HCT116 (cell line): ENCODE measurements around the gene WBP2NL. TPM values are rescaled to one million over a fixed set of nuclear protein-coding genes. Genes with fewer than 3 reads are reported as not detected.

Source experiments
- ATAC-seq: fragments of 200-7000 bp; cut with Tn5 transposase; 2 replicates; pipeline ENCODE4 v1.9.1; 2020; ENCODE audit warnings: mild to moderate bottlenecking, moderate library complexity
- BruUV-seq: library from RNA; stranded (reverse); fragments of 400-500 nt; replicated peaks from 2 replicates; lab custom pipeline; 2021; lab: Mats Ljungman, UMichigan
- CTCF ChIA-PET: fragments of 300-600 bp; sonication (Branson Sonifier 250); formaldehyde crosslinking; loops from one replicate; lab custom pipeline; 2021; ENCODE audit warnings: antibody characterized with exemption; lab: Charles Lee
- POLR2A ChIA-PET: fragments of 300-600, 350-600 bp; sonication (Branson Sonifier 250); formaldehyde crosslinking; loops from one replicate; lab custom pipeline; 2021; ENCODE audit warnings: antibody characterized with exemption; lab: Charles Lee
- RAD21 ChIA-PET, 2 experiments: fragments of 300-600 bp; sonication (Branson Sonifier 250); formaldehyde crosslinking; loops; one replicate each; lab custom pipeline; 2023; ENCODE audit warnings: low total read pairs in 2 of 2; ENCODE audit not compliant: uncharacterized antibody in 2 of 2, unreplicated experiment in 2 of 2, low non-redundant PET in 1 of 2; lab: Charles Lee
- DNase-seq: peaks from one replicate; pipeline ENCODE4 v3.0.0-alpha.2; 2010; ENCODE audit warnings: low read depth, low spot score
- H2AFZ ChIP-seq: fragments of 200-600 bp; shearing (Covaris generic), sonication (generic); 2 replicates; pipeline ENCODE4 v1.6.1; 2017; ENCODE audit warnings: low read depth, mixed run types, mixed read lengths, antibody characterized with exemption, low read length; ENCODE audit not compliant: poor library complexity, severe bottlenecking
- H3K27ac ChIP-seq: 2 replicates; pipeline ENCODE4 v1.5.1; 2012; ENCODE audit warnings: low read depth, low read length
- H3K27me3 ChIP-seq: fragments of 200-600 bp; sonication (generic); 2 replicates; pipeline ENCODE4 v1.6.1; 2016; ENCODE audit warnings: mixed run types, low read length, mixed read lengths; ENCODE audit not compliant: insufficient read depth
- H3K36me3 ChIP-seq, 2 experiments: fragments of 200-500 bp in 1 of 2; fragments of 200-600 bp in 1 of 2; sonication (Bioruptor generic) in 1 of 2; sonication (generic) in 1 of 2; 2 replicates each; pipeline versions ENCODE4 v1.5.1 to v1.6.1; 2014 to 2016; ENCODE audit warnings: low read length in 2 of 2, inconsistent platforms in 1 of 2, mixed read lengths in 1 of 2, mixed run types in 1 of 2; ENCODE audit not compliant: insufficient read depth in 2 of 2, control insufficient read depth in 1 of 2
- H3K4me1 ChIP-seq, 2 experiments: fragments of 200-600 bp in 1 of 2; sonication (generic) in 1 of 2; 2 replicates each; pipeline versions ENCODE4 v1.5.1 to v1.6.1; 2012 to 2017; ENCODE audit warnings: low read length in 2 of 2, inconsistent platforms in 1 of 2, mild to moderate bottlenecking in 1 of 2, mixed read lengths in 1 of 2, mixed run types in 1 of 2, moderate library complexity in 1 of 2; ENCODE audit not compliant: insufficient read depth in 2 of 2, control insufficient read depth in 1 of 2
- H3K4me2 ChIP-seq: fragments of 200-600 bp; sonication (generic); 2 replicates; pipeline ENCODE4 v1.6.1; 2017; ENCODE audit warnings: mixed run types, low read length, mixed read lengths
- H3K4me3 ChIP-seq, 2 experiments: fragments of 200-600 bp in 1 of 2; sonication (generic) in 1 of 2; replicated peaks in 1 of 2; 2 replicates each; pipeline ENCODE4 v1.5.1; 2011 to 2016; ENCODE audit warnings: low read length in 2 of 2, control low read depth in 1 of 2, low read depth in 1 of 2, mild to moderate bottlenecking in 1 of 2, mixed read lengths in 1 of 2, mixed run types in 1 of 2
- H3K79me2 ChIP-seq: fragments of 200-600 bp; sonication (generic); 2 replicates; pipeline ENCODE4 v1.6.1; 2017; ENCODE audit warnings: mild to moderate bottlenecking, mixed run types, low read length, moderate library complexity, mixed read lengths; ENCODE audit not compliant: insufficient read depth
- H3K9ac ChIP-seq: fragments of 200-600 bp; sonication (generic); 2 replicates; pipeline ENCODE4 v1.6.1; 2016; ENCODE audit warnings: low read length, mixed read lengths
- H3K9me2 ChIP-seq: fragments of 200-600 bp; sonication (generic), shearing (Covaris generic); 2 replicates; pipeline ENCODE4 v1.6.1; 2017; ENCODE audit warnings: mixed run types, mild to moderate bottlenecking, moderate library complexity; ENCODE audit not compliant: insufficient read depth
- H3K9me3 ChIP-seq, 2 experiments: fragments of 200-500 bp in 1 of 2; fragments of 200-600 bp in 1 of 2; sonication (Bioruptor generic) in 1 of 2; sonication (generic) in 1 of 2; 2 replicates each; pipeline ENCODE4 v1.6.1; 2014 to 2017; ENCODE audit warnings: low read length in 2 of 2, mixed read lengths in 2 of 2, inconsistent platforms in 1 of 2, low read depth in 1 of 2, mild to moderate bottlenecking in 1 of 2, mixed run types in 1 of 2, moderate library complexity in 1 of 2; ENCODE audit not compliant: control insufficient read depth in 1 of 2, insufficient read depth in 1 of 2
- H4K20me1 ChIP-seq: fragments of 200-600 bp; sonication (generic), shearing (Covaris generic); 2 replicates; pipeline ENCODE4 v1.6.1; 2017; ENCODE audit warnings: mixed run types, mild to moderate bottlenecking, moderate library complexity; ENCODE audit not compliant: insufficient read depth
- CTCF ChIP-seq, 3 experiments: fragments of 200-600 bp in 1 of 3; sonication (generic) in 1 of 3; IDR thresholded peaks in 2 of 3; conservative IDR thresholded peaks in 1 of 3; 2 replicates each; pipeline ENCODE4 v1.5.1; 2012 to 2017; ENCODE audit warnings: low read depth in 2 of 3, low read length in 2 of 3, antibody characterized with exemption in 1 of 3, borderline replicate concordance in 1 of 3, control low read depth in 1 of 3, mild to moderate bottlenecking in 1 of 3, mixed read lengths in 1 of 3, mixed run types in 1 of 3, moderate library complexity in 1 of 3; ENCODE audit not compliant: insufficient read depth in 1 of 3
- ELF1 ChIP-seq: IDR thresholded peaks from 2 replicates; pipeline ENCODE4 v1.6.1; 2012; ENCODE audit warnings: low read depth, borderline replicate concordance
- EZH2 ChIP-seq: fragments of 200-600 bp; sonication (generic); IDR thresholded peaks from 2 replicates; pipeline ENCODE4 v1.6.1; 2017; ENCODE audit warnings: antibody characterized with exemption, mixed run types
- EZH2phosphoT487 ChIP-seq: fragments of 200-600 bp; IDR thresholded peaks from 2 replicates; pipeline ENCODE4 v1.6.1; 2018; ENCODE audit warnings: antibody characterized with exemption, borderline replicate concordance
- FOSL1 ChIP-seq: IDR thresholded peaks from 2 replicates; pipeline ENCODE4 v1.6.1; 2012; ENCODE audit warnings: low read depth
- JUND ChIP-seq: IDR thresholded peaks from 2 replicates; pipeline ENCODE4 v1.6.1; 2012
- MAX ChIP-seq: IDR thresholded peaks from 2 replicates; pipeline ENCODE4 v1.6.1; 2012
- RAD21 ChIP-seq: IDR thresholded peaks from 2 replicates; pipeline ENCODE4 v1.6.1; 2012; ENCODE audit warnings: low read depth, mild to moderate bottlenecking
- ZBTB33 ChIP-seq: IDR thresholded peaks from 2 replicates; pipeline ENCODE4 v1.6.1; 2011; ENCODE audit warnings: mild to moderate bottlenecking, low read length, moderate library complexity; ENCODE audit not compliant: insufficient replicate concordance; ENCODE audit errors: extremely low read depth
- ZFX ChIP-seq: fragments of 450-650 bp; IDR thresholded peaks from 2 replicates; pipeline ENCODE4 v1.6.1; 2017
- intact Hi-C: fragments of 100-400 bp; cut with micrococcal nuclease; formaldehyde crosslinking; loops from 2 replicates; pipeline ENCODE4 v1.10.0; 2022
- total RNA-seq: library from RNA; stranded (reverse); gene quantifications from one replicate; pipeline ENCODE4 v1.2.1, GENCODE V29; 2021; ENCODE audit not compliant: unreplicated experiment
- TF ChIP-seq, protein P1 (sequence below): IDR thresholded peaks from 2 replicates; pipeline ENCODE4 v1.6.1; 2012

WBP2NL gene
- total RNA-seq, 1 experiment from 2014 or later: not detected

- Histone ChIP-seq H3K4me3 (no peak overlapping the region), H3K27me3 (no peaks in the 10 kb centered on the region), H3K27ac (no peak overlapping the region), H4K20me1 (no peaks in the 10 kb centered on the region), H2AFZ (no peak overlapping the region), H3K9me3 (peaks cover 8% of the 10 kb centered on the region in 2 experiments; a peak in 2 of 4 replicates), H3K4me1 (no peaks in the 10 kb centered on the region), H3K9ac (no peak overlapping the region), H3K9me2 (no peaks in the 10 kb centered on the region), H3K79me2 (no peaks in the 10 kb centered on the region), H3K4me2 (no peak overlapping the region), H3K36me3 (no peaks in the 10 kb centered on the region)
- intact Hi-C loops: no loop called here
- POLR2A ChIA-PET: no interaction called here
- no peak for ATAC-seq
- RAD21 ChIA-PET: no interaction called here
- CTCF ChIA-PET: no interaction called here
- no peak for TF ChIP-seq ZFX
- no peak for TF ChIP-seq ZBTB33
- BruUV-seq: no TSS peak
- DNase-seq: no peak
Measured at GRCh38 chr22:42041784-42042183, 43.2 kb downstream of the WBP2NL start.

DNA sequence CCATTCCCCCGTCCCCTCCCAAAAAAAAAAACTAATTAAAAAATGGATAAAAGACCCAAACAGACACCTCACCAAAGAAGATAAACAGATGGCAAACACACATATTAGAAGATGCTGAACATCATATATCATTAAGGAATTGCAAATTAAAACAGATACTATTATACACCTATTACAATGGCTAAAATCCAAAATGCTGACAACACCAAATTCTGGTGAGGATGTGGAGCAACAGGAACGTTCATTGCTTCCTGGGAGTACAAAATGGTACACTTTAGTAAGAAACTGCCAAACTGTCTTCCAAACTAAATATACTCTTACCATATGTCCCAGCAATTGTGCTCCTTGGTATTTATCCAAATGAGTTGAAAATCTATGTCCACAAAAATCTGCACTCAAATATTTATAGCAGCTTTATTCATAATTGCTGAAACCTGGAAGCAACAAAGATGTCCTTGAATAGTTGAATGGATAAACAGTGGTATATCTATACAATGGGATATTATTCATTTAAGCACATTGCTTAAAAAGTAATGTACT lies 52.1 kb downstream of the WBP2NL start:
- H2AFZ ChIP-seq: no peak overlapping the region
- H3K36me3 ChIP-seq: no peaks in the 10 kb centered on the region
- ATAC-seq: no peak
- POLR2A ChIA-PET: no interaction called here
- H3K4me3 ChIP-seq: no peak overlapping the region
- H3K27ac ChIP-seq: no peak overlapping the region
- no peaks in the 10 kb centered on the region for H3K9me3 ChIP-seq
- no peak for DNase-seq
- CTCF ChIA-PET: no interaction called here
- no peaks in the 10 kb centered on the region for H4K20me1 ChIP-seq
- H3K79me2 ChIP-seq: no peaks in the 10 kb centered on the region
- RAD21 ChIA-PET: no interaction called here
- H3K4me1 ChIP-seq: no peaks in the 10 kb centered on the region
- no peaks in the 10 kb centered on the region for H3K27me3 ChIP-seq
- no peak overlapping the region for H3K4me2 ChIP-seq
- H3K9me2 ChIP-seq: no peaks in the 10 kb centered on the region
- BruUV-seq: no TSS peak
- no peak overlapping the region for H3K9ac ChIP-seq
- intact Hi-C loops: no loop called here
- no peak for TF ChIP-seq ZBTB33
- no peak for TF ChIP-seq MAX
- no peak for TF ChIP-seq CTCF (IDR thresholded peaks at IDR 0.05 in 2 of 3, conservative IDR thresholded peaks at IDR 0.05 in 1 of 3; ENCODE audit: borderline replicate concordance in 1 of 3, insufficient read depth in 1 of 3, low read depth in 2 of 3, low read length in 2 of 3)
- TF ChIP-seq FOSL1: no peak
- TF ChIP-seq EZH2: no peak
- no peak for TF ChIP-seq RAD21
- no peak for TF ChIP-seq ELF1
- TF ChIP-seq JUND: no peak
- TF ChIP-seq, protein P1, sequence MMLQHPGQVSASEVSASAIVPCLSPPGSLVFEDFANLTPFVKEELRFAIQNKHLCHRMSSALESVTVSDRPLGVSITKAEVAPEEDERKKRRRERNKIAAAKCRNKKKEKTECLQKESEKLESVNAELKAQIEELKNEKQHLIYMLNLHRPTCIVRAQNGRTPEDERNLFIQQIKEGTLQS: no peak
- no peak for TF ChIP-seq EZH2phosphoT487
